ENCODE measurements around the gene G6PC3.

G6PC3 gene

DNA sequence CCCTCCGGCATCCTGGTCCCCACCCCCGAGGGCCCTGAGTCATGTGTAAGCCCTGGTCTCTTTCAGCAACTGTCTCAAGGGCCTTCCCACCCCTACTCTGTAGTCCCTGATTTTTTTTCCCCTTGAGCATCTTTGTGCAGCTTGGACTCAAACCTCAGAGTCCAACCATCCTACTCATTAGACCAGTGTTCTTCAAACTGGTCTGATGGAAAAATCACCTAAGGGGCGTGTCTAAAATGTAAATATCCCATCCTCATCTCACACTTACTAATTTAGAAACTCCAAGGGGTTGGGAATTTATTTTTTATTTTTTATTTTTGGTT lies 624 bp downstream of the G6PC3 start:
- TF ChIP-seq NFIC (IDR thresholded peaks at IDR 0.05) (no peak), CREB1 (IDR thresholded peaks at IDR 0.05; ENCODE audit: low read depth) (no peak), TEAD4 (IDR thresholded peaks at IDR 0.05) (no peak), EGR1 (IDR thresholded peaks at IDR 0.05) (no peak), RAD21 (IDR thresholded peaks at IDR 0.05; ENCODE audit: low read depth) (no peak), ZBTB7A (IDR thresholded peaks at IDR 0.05; ENCODE audit: low read depth) (no peak), TCF12 (IDR thresholded peaks at IDR 0.05; ENCODE audit: low read depth) (no peak), CEBPB (IDR thresholded peaks at IDR 0.05) (no peak)
- TF ChIP-seq, protein P1, sequence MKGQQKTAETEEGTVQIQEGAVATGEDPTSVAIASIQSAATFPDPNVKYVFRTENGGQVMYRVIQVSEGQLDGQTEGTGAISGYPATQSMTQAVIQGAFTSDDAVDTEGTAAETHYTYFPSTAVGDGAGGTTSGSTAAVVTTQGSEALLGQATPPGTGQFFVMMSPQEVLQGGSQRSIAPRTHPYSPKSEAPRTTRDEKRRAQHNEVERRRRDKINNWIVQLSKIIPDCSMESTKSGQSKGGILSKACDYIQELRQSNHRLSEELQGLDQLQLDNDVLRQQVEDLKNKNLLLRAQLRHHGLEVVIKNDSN (IDR thresholded peaks at IDR 0.05) = no peak

DNA sequence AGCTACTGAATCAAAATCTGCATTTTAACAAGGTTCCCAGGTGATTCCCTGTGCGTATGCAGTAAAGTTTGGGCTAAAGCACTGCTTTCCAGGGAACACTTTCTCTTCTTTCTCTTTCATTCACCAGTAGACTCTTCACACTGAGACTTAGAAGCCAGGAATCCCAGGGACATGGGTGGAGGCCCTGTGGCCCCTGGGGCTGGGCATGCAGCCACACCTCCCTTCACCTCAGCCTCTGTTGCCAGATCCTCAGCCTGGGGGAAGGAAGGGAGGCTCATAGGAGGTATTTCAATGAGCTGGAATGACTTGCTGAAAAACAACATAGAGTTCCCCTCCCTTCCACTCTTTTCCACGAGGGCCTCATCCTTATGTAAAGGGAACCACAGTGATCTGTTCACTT lies 1.2 kb downstream of the G6PC3 start:
- TF ChIP-seq, protein P2, sequence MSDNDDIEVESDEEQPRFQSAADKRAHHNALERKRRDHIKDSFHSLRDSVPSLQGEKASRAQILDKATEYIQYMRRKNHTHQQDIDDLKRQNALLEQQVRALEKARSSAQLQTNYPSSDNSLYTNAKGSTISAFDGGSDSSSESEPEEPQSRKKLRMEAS (IDR thresholded peaks at IDR 0.05) = no peak
- TF ChIP-seq ZBTB7A (IDR thresholded peaks at IDR 0.05; ENCODE audit: low read depth) = no peak
- TF ChIP-seq CREB1 (IDR thresholded peaks at IDR 0.05; ENCODE audit: low read depth) = no peak
- TF ChIP-seq NFIC (IDR thresholded peaks at IDR 0.05) = no peak
- TF ChIP-seq EGR1 (IDR thresholded peaks at IDR 0.05) = no peak

DNA sequence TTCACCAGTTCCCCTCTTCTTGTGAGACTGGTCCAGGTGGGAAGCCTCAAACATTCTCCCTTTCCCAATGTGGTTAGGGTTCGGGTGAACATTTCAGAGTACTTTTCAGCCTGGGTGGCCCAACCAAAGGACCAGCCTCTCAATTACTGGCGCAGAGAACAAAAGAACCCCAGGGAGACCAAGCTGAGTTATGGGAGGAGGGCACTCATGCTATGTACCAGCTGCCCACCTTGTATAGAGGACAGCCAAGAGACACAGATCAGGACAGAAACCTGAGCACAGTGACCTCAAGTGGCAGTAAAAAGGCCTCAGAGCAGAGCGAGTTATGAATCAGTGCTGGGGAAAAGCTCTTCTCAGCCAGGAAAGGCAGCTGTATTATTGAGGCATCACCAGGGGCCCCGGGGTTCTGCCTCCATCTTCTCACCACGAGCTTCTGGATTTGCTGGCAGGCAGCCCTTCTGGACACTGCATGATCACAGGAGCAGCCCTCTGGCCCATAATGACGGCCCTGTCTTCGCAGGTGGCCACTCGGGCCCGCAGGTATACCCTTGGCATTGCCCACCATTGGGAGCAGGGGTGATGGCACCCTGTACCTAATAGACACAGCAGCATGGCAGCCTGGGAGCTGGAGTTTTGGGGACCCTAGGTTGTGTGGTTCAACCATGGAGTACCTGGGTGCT lies 3.8 kb downstream of the G6PC3 start:
- TF ChIP-seq, protein P2 (IDR thresholded peaks at IDR 0.05) = no peak
- TF ChIP-seq YY1 (IDR thresholded peaks at IDR 0.05; ENCODE audit: low read depth) (no peak), ZBTB7A (IDR thresholded peaks at IDR 0.05; ENCODE audit: low read depth) (no peak), EGR1 (IDR thresholded peaks at IDR 0.05) (no peak), CREB1 (IDR thresholded peaks at IDR 0.05; ENCODE audit: low read depth) (no peak), FOXM1 (IDR thresholded peaks at IDR 0.05; ENCODE audit: borderline replicate concordance, low read depth) (no peak), NFIC (IDR thresholded peaks at IDR 0.05) (no peak)
- TF ChIP-seq, protein P3, sequence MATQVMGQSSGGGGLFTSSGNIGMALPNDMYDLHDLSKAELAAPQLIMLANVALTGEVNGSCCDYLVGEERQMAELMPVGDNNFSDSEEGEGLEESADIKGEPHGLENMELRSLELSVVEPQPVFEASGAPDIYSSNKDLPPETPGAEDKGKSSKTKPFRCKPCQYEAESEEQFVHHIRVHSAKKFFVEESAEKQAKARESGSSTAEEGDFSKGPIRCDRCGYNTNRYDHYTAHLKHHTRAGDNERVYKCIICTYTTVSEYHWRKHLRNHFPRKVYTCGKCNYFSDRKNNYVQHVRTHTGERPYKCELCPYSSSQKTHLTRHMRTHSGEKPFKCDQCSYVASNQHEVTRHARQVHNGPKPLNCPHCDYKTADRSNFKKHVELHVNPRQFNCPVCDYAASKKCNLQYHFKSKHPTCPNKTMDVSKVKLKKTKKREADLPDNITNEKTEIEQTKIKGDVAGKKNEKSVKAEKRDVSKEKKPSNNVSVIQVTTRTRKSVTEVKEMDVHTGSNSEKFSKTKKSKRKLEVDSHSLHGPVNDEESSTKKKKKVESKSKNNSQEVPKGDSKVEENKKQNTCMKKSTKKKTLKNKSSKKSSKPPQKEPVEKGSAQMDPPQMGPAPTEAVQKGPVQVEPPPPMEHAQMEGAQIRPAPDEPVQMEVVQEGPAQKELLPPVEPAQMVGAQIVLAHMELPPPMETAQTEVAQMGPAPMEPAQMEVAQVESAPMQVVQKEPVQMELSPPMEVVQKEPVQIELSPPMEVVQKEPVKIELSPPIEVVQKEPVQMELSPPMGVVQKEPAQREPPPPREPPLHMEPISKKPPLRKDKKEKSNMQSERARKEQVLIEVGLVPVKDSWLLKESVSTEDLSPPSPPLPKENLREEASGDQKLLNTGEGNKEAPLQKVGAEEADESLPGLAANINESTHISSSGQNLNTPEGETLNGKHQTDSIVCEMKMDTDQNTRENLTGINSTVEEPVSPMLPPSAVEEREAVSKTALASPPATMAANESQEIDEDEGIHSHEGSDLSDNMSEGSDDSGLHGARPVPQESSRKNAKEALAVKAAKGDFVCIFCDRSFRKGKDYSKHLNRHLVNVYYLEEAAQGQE (IDR thresholded peaks at IDR 0.05; ENCODE audit: low read depth) = no peak
- TF ChIP-seq, protein P1 (IDR thresholded peaks at IDR 0.05) = no peak

DNA sequence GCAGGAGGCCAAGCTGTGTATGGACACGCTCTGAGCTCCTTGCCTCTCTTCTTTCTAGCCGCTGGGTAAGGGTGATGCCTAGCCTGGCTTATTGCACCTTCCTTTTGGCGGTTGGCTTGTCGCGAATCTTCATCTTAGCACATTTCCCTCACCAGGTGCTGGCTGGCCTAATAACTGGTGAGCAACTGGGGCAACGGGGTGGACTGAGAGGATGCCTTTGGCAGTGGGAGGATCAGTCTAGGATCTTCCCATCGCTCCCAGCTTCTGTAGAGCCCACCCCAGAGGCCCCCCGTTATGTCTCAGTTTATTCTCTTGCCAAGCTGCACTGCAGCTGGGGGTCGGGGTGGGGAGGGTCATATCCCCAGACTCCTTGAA lies 4.4 kb downstream of the G6PC3 start:
- TF ChIP-seq TEAD4 (IDR thresholded peaks at IDR 0.05) = no peak
- TF ChIP-seq, protein P2 (IDR thresholded peaks at IDR 0.05) = no peak
- no peak for TF ChIP-seq CREB1 (IDR thresholded peaks at IDR 0.05; ENCODE audit: low read depth)
- no peak for TF ChIP-seq FOXM1 (IDR thresholded peaks at IDR 0.05; ENCODE audit: borderline replicate concordance, low read depth)
- TF ChIP-seq CEBPB (IDR thresholded peaks at IDR 0.05) = no peak
- TF ChIP-seq NFIC (IDR thresholded peaks at IDR 0.05) = no peak
- TF ChIP-seq TCF12 (IDR thresholded peaks at IDR 0.05; ENCODE audit: low read depth) = no peak
- no peak for TF ChIP-seq YY1 (IDR thresholded peaks at IDR 0.05; ENCODE audit: low read depth)
- TF ChIP-seq, protein P1 (IDR thresholded peaks at IDR 0.05) = no peak
- no peak for TF ChIP-seq ZBTB7A (IDR thresholded peaks at IDR 0.05; ENCODE audit: low read depth)
- no peak for TF ChIP-seq EGR1 (IDR thresholded peaks at IDR 0.05)
- TF ChIP-seq EP300 (IDR thresholded peaks at IDR 0.05; ENCODE audit: borderline replicate concordance) = no peak
- no peak for TF ChIP-seq RAD21 (IDR thresholded peaks at IDR 0.05; ENCODE audit: low read depth)
- TF ChIP-seq, protein P3 (IDR thresholded peaks at IDR 0.05; ENCODE audit: low read depth) = no peak

DNA sequence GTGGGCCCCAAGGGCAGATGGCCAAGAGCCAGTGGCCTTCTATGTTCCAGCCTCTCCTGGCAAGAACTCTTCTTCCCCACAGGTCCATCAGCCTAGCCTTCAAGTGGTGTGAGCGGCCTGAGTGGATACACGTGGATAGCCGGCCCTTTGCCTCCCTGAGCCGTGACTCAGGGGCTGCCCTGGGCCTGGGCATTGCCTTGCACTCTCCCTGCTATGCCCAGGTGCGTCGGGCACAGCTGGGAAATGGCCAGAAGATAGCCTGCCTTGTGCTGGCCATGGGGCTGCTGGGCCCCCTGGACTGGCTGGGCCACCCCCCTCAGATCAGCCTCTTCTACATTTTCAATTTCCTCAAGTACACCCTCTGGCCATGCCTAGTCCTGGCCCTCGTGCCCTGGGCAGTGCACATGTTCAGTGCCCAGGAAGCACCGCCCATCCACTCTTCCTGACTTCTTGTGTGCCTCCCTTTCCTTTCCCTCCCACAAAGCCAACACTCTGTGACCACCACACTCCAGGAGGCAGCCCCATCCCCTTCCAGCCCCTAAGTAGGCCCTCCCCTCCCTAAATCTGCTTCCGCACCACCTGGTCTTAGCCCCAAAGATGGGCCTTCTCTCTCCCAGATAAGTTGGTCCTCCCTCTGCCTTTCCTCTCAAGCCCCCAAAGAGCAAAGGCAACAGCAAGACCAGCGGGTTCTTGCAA lies 5.2 kb downstream of the G6PC3 start:
- TF ChIP-seq EGR1 (IDR thresholded peaks at IDR 0.05) = no peak
- TF ChIP-seq EP300 (IDR thresholded peaks at IDR 0.05; ENCODE audit: borderline replicate concordance) = no peak
- no peak for TF ChIP-seq ZBTB7A (IDR thresholded peaks at IDR 0.05; ENCODE audit: low read depth)
- TF ChIP-seq, protein P3 (IDR thresholded peaks at IDR 0.05; ENCODE audit: low read depth) = no peak
- TF ChIP-seq, protein P2 (IDR thresholded peaks at IDR 0.05) = no peak
